GM10266 (cell line): ENCODE measurements around the gene KDF1.

ENCODE experiments used
- DNase-seq: peaks from one replicate; pipeline ENCODE4 v3.0.0; 2012; ENCODE audit errors: extremely low spot score
- CTCF ChIP-seq: IDR thresholded peaks from 2 replicates; pipeline ENCODE4 v1.5.1; 2012; ENCODE audit warnings: mild to moderate bottlenecking, low read depth; ENCODE audit not compliant: control insufficient read depth, insufficient read depth; ENCODE audit errors: missing control alignments

Gene KDF1

GRCh38 chr1:26998429-26999300 lies 38.4 kb upstream of the KDF1 start:
- DNase-seq: no peak
- TF ChIP-seq CTCF: no peak

GRCh38 chr1:26996665-26997064 lies 36.4 kb upstream of the KDF1 start:
- DNase-seq: no peak
- no peak for TF ChIP-seq CTCF

GRCh38 chr1:26996024-26996423 lies 35.8 kb upstream of the KDF1 start:
- peak; percentile 19 for DNase-seq
- no peak for TF ChIP-seq CTCF

- DNase-seq: peak; percentile 29
- TF ChIP-seq CTCF: no peak
Measured at GRCh38 chr1:26994787-26995517, 34.7 kb upstream of the KDF1 start.

GRCh38 chr1:26994020-26994786 lies 33.9 kb upstream of the KDF1 start:
- DNase-seq: peak; percentile 64
- no peak for TF ChIP-seq CTCF

GRCh38 chr1:26993237-26994019 lies 33.2 kb upstream of the KDF1 start, which contains the start of gene TRNP1:
TRNP1 (plus strand) TSS chr1:26993692; CDS start chr1:26993787, 95 bp downstream.
- DNase-seq: peak; percentile 98
- no peak for TF ChIP-seq CTCF
